ENCODE results near the gene PHF10.
"Not testable (repeated sequence)": the region's sequence is repeated elsewhere in the genome, so short reads cannot be mapped to it uniquely, and the experiment has no call there.

Gene PHF10

DNA sequence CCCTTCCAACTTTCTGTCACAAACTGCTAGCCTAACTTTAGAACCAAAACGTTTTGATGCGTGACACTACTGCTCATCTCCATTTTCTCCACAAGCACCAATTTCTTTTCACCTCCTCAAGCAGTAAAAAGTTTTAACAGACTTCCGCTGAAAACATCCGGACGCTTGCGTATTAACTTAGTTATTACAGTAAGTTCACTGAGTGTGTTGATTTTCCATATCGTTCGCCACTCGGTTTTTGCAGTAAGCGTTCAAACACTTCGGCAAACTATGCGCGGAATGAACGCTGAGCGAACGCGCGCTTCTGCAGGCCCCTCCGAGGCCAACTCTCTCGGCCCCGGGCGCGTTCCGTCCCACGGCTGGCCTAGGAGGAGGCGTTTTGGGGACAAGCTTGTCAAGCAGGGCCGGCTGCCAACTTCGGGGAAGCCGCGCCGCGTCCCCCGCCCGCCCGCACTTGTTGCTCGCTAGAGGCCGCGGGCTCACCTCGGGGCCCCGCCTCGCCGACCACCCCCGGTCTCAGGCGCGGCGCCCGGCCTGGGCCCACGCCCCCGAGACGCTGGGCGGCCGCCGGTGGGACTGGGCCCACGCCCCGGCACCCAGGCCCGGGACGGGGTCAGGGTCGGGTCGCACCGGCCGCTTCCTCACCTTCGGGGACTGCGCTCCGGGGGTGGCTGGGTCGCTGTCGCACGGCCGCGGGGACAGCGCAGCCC is 945 bp downstream of the PHF10 start:
- peak; percentile 52 for DNase-seq (ENCODE audit: low spot score)

GRCh38 chr6:169722362-169723199 is 1.7 kb downstream of the PHF10 start:
- peak; percentile 18 for DNase-seq (ENCODE audit: low spot score)

DNA sequence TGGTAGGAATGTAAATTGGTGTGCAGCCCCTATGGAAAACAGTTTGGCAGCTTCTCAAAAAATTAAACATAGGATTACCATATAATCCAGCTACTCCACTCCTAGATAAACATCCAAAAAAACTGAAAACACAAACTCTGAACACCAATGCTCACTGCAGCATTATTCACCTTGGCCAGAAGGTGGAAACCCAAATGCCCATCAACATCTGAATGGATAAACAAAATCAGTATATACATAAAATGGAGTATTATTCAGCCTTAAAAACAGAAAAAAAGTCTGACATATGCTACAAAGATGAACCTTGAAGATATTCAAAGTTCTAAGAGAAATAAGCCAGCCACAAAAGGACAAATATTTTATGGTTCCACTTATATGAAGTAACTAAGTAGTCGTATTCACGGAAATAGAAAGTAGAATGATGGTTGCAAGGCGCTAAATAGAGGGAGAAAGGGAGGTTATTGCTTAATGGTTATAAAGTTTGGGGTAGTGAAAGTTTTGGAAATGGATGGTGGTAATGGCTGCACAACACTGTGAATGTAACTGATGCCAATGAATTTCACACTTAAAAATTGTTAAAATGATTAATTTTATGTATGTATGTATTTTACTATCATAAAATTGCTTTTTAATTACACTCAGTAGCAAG is 4.0 kb downstream of the PHF10 start:
- DNase-seq (ENCODE audit: low spot score), result no peak

DNA sequence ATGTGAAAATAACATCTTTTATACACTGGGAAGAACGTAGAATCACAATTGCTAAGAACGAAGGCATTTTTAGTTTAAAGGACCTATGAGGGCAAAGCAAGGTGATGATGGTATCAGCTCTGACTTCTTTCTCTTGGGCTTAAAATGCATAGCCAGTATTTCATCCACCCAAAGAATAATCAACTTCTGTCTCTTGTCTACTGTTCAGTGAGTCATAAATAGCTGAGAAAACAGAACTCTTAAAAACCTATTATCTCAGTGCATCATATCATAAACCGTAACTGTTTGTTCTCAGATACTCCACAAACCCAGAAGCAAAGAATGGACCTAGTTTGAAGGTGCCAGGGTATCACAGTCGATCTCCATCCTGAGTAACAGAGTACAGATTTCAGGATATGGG is 5.2 kb downstream of the PHF10 start:
- DNase-seq (ENCODE audit: low spot score), result no peak

- DNase-seq (ENCODE audit: low spot score), result no peak
Measured at GRCh38 chr6:169714595-169714994, 9.7 kb downstream of the PHF10 start.

DNA sequence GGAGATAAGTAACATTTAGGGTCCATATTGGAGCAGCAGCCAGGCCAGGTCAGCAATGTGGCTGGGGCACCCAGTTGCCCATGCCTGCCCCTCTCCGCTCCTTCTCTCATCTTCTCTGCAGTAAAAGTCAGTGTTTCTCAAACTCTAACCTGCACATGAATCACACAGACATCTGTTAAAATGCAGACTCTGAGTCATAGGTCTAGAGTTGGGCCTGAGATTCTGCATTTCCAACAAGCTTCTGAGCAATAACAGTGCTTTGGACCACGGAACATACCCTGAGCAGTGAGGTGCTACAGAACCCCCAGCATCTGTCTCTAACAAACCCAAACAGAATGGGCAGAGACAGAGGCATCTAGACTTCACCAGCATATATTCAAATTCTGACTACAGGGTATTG is 10.1 kb downstream of the PHF10 start:
- no peak for DNase-seq (ENCODE audit: low spot score)

GRCh38 chr6:169710009-169710408 is 14.3 kb downstream of the PHF10 start:
- DNase-seq (ENCODE audit: low spot score), result no peak

GRCh38 chr6:169709293-169709692 is 15.0 kb downstream of the PHF10 start:
- no peak for DNase-seq (ENCODE audit: low spot score)

- DNase-seq (ENCODE audit: low spot score), result no peak
Measured at GRCh38 chr6:169707772-169708171, 16.5 kb downstream of the PHF10 start.

- no peak for DNase-seq (ENCODE audit: low spot score)
Measured at GRCh38 chr6:169702840-169703246, 21.5 kb downstream of the PHF10 start.

DNA sequence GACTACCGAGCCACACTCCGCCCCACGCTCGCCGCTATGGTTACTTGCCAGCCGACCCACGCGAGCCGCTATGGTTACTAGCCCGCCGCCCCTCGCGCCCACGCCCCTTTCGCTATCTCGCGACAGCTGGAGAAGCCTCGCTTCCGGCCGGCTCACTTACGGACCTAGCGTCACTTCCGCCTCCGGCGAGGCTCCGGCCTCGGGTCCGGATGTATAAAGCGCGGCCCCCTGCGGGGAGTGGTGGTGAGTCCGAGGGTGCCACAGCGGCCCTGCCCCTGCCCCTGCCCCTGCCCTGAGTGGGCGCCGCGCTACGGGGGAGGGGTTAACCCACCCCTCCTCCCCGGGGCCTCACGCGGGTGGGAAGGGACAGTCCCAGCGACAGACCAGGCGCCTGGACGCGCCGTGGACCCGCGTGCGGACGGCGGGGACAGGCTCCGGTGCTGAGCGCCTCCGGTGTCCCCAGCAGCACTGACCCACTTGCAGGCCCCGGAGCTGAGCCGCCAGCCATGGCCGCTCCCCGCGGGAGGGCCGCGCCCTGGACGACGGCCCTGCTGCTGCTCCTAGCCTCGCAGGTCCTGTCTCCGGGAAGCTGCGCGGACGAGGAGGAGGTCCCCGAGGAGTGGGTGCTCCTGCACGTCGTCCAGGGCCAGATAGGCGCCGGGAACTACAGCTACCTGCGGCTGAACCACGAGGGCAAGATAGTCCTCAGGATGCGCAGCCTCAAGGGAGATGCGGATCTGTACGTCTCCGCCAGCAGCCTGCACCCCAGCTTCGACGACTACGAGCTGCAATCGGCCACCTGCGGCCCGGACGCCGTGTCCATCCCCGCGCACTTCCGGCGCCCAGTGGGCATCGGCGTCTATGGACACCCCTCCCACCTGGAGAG is 22.1 kb downstream of the PHF10 start, which contains the start of the genes C6orf120 and WDR27:
Gene C6orf120, plus strand, starts transcription at position 173 of the 886 bp plus-strand sequence. Its CDS starts 334 bp downstream, at position 507.
Gene WDR27, minus strand, starts transcription at position 76 of the 886 bp plus-strand sequence. CDS start 13,024 bp downstream, outside the sequence.
- DNase-seq (ENCODE audit: low spot score), result peak; percentile 96

- DNase-seq (ENCODE audit: low spot score), result no peak
Measured at GRCh38 chr6:169701311-169701953, 22.9 kb downstream of the PHF10 start.

- no peak for DNase-seq (ENCODE audit: low spot score)
Measured at GRCh38 chr6:169700296-169700695, 24.0 kb downstream of the PHF10 start.

DNA sequence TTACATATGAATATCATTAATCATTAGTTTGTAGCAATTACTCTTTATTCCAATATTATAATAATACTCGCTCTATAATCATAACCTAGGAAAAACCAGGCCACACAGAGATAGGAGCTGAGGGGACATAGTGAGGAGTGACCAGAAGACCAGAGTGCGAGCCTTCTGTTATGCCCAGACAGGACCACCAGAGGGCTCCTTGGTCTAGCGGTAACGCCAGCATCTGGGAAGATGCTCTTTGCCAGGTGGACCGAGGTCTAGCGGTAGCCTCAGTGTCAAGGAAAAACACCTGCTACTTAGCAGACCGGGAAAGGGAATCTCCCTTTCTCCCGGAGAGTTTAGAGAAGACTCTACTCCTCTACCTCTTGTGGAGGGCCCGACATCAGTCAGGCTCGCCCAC is 27.2 kb downstream of the PHF10 start:
- not testable (repeated sequence) for DNase-seq (ENCODE audit: low spot score)

DNA sequence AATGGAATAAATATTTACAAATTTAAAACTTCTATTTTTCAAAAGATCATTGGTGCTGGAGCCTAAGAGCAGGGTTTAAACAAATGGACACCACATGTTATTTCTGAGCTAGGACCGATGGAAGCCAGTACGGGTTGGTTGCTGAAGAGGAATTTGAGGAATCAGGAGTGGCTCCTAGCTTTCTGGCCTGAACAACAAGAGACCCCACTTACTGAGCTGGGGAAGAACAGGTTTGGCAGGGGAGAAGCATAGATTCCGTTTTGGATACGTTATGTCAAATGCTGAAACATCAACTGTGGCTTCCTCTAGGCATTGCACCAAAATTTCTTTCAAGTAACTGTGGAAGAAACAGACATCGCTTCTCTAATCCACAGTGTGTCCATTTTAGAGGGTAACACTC is 29.2 kb downstream of the PHF10 start:
- no peak for DNase-seq (ENCODE audit: low spot score)

DNA sequence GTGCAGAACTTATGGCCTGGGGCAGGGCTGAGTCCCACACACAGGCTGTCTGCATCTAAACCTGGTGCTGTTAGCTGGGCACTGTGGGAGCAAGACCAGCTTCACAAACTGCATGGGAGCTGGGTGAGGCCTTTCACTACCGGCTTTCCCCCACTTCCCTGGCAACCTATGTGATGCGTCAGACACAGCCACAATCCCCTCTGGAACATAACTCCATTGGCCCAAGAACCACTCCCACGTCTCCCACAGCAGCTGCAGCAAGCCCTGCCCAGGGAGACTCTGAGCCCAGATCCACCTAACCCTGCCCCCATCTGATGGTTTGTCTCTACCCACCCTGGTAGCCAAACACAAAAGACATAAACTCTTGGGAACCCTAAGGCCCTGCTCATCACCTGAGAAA is 31.8 kb downstream of the PHF10 start:
- no peak for DNase-seq (ENCODE audit: low spot score)

- no peak for DNase-seq (ENCODE audit: low spot score)
Measured at GRCh38 chr6:169691260-169691659, 33.0 kb downstream of the PHF10 start.

GRCh38 chr6:169689287-169689686 is 35.0 kb downstream of the PHF10 start:
- DNase-seq (ENCODE audit: low spot score), result no peak

DNA sequence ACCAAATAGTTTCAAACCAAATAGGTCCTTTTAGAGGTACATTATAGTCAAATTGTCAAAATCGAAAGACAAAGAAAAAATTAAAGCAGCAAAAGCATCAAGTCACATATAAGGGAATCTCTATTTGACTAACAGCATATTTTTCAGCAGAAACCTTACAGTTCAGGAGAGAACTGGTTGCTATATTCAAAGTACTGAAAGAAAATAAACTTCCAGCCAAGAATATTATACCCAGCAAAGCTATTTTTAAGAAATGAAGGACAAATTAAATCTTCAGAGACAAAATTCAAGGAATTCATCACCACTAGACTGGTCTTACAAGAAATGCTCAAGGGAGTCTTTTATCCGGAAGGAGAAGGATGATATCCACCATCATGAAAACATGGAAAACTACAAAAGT is 38.4 kb downstream of the PHF10 start:
- no peak for DNase-seq (ENCODE audit: low spot score)

DNA sequence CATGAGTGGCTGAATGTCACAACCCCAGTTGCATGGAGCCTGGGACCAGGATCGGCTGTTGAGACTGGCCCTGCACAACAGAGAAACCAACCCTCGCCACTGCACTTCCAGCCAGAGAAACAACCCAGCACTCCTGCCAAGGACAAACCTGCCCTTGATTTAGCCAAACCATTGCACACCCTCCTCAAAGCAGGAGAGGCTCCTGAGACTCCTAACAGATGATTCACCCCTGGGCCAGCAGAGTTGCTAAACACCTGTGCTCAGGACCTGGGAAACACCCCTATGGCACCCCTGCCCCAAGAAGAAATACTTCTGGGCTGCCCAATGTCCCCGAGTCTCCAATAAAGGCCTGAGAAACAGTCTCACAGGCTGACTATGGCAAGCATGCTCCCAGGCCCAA is 40.2 kb downstream of the PHF10 start:
- DNase-seq (ENCODE audit: low spot score), result no peak

GRCh38 chr6:169678342-169678741 is 46.0 kb downstream of the PHF10 start:
- no peak for DNase-seq (ENCODE audit: low spot score)

Measured in CD4-positive, alpha-beta T cell treated with Interleukin-15 for 4 hours (primary cell).